Limb (tissue), 2 donors: ENCODE results near the gene ARHGEF35.
"Not testable (repeated sequence)": the region's sequence is repeated elsewhere in the genome, so short reads cannot be mapped to it uniquely, and the experiment has no call there.

Experiments used
- DNase-seq, 2 donors: peaks; one replicate each; pipeline ENCODE4 v3.0.0-alpha.2; 2016; ENCODE audit errors: extremely low spot score in 2 of 2

The ARHGEF35 gene

DNA sequence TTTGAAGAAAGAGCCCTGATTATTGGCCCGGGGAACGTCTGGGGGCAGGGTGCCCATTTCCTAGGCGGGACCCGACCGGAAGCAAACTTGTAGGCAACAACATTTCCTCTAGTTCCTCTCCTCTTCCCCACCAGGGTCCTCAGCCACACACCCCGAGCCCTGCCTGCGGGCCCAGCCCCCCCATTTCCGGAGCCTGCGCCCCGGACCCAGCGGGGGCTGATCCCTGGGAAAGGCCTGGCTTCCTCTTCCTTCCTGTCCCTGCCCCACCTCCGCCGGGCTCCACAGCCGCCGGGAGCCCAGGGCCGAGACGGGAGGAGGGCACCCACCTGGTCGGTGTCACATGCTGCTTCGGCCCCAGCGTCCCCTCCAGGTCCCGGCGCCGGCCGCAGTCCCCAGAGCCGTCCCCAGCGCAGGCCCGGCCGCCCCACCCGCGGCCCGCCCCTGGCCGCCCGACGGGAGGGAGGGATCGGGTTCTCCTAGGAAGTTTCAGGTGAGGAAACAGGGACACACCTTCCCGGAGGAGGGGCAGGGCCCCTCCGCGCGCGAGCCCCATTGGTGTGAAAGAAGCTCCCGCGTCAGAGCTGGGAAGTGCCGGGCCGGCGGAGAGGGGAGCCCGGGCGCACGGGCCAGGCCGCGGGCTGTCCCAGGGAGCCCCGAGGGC is at the start of gene ARHGEF35:
Gene ARHGEF35 (minus strand): TSS at position 622 of the 661 bp plus-strand sequence. CDS start 7,450 bp downstream, outside the sequence.
- DNase-seq, result not testable (repeated sequence)

DNA sequence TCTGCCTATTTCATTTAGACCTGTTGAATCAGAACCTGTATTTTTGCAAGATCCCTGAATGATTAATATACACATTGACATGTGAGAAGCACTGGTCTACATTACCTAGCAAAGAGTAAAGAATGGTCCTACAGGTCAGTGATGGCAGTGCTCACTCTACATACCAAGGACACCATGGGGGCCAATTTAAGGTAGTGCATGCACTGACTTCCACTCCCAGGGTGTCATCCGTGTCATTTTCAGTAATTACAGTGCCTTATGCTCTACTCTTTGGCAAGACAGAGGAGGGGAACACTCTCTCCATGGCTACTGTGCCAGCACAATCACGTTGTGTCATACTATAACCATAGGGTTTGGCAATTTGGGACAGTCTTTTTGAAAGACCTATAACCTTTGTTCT is 49.7 kb upstream of the ARHGEF35 start:
- not testable (repeated sequence) for DNase-seq

DNA sequence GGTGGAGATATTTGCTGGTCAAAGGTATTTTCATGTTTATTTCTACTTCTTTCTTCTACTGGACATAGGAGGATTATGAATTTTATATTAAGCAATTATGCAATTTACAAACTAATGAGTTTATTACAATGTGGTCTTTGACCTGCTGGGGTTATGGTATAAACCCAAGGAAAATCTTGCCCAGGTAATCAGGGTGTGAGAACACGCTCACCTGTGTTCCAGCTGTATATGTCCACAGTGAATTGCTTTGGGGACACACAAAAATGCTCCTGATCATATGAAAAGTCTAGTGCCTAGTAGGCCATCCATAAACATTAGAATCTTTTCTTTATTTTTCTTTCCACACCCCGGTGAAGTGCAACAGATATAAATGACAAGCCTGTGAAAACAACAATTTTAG is 43.7 kb upstream of the ARHGEF35 start, which contains the start of gene OR2A42:
Gene OR2A42 (minus strand): TSS at position 241 of the 400 bp plus-strand sequence. CDS start 6,762 bp downstream, outside the sequence.
- not testable (repeated sequence) for DNase-seq

DNA sequence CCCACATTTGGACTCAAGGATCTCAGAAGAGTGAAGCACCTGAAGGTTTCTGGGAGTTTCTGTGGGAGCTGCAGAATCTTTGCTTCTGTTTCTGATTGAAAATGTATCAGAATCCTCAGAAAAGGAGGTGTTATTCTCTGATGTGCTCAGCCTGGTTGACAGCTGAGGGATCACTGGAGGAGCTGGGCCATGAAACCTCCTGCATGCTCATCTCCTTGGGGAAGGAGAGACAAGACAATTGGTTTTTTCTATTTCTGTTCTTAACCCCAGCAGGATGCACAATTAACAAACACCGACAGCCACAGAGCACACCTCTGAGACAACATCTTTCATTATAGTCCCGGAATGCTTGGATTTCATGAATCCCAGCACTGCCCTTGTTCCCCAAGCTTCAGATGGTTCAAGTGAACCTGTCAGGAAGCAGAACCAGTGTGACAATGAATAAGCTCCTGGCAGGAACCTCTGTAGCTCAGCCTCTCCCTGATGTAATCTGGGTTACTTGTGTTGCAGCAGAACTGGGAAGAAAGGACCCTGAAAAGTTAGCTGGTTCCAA is 43.0 kb upstream of the ARHGEF35 start:
- DNase-seq, result not testable (repeated sequence)

DNA sequence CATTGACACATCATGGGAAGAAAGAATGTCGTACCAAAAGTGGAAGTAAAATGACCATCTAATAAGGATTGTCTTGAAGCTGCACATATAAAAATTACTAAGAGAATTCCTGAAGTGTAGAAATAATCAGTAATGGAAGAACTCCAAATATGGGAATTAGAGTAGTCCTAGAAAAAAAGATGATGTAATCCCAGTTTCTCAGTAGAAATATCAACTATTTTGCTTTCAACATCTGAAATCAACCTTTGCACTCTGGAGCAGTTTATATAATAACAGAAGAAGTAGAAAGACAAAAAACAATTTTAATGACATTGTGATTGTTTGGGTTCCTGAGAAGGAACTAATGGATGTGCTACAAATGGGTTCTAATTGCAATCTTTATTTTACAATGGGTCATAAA is 37.4 kb upstream of the ARHGEF35 start:
- not testable (repeated sequence) for DNase-seq

DNA sequence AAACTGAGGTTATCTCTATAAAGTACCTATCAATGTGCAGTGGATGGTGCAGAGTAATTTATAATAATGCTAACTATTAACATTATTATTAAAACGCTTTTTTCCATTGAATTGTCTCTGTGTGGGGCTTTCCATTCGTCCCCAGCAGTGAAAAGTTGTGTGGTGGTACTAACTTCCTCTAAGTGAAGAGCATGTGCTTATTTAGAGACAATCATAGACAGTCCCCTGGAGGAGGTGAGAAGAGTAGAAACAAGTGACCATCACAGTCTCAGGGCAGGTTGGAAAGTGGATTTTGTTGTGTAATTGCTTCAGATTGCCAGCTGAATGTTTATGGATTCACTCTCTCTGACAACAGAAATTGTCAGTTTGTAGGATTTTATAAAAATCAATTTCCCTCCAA is 35.4 kb upstream of the ARHGEF35 start:
- DNase-seq, result not testable (repeated sequence)

DNA sequence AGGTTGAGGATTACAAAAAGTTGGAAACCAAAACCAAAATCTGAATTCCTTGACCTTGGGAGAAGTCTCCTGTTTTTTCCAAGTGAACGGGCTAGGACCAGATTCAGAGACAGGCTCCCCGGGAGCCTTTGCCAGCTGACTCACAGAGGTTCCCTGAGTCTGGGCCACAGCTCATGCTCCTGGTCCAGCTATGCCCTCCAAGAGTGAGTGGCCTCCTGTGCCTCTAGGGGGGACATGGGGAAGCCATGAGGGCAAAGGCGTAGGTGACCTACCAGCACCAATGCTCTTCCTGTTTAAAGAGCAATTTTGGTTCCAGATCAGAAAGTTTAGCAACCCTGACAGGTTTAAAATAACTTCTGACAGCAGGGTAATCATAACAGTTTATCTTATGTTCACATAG is 33.2 kb upstream of the ARHGEF35 start:
- DNase-seq, result not testable (repeated sequence)

DNA sequence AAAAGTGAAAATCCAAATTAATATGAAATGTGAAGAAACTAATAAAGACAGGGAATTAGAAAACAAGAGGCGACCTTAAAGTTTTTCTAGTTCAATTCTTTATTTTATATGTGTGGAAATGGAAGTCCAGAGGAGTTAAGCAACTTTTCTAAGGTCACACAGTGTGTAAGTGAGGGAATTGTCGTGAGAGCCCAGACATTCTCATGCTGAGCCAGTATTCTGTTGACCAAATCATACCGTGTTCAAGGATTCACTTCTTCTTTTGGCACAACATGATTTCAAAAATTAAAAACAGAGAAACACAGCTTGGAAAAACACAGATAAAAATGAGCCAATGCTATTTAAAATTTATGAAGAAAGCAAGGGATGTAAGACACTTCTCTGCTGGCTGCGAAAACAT is 31.2 kb upstream of the ARHGEF35 start:
- DNase-seq, result peak in 1 of 2 donors; percentile 0

DNA sequence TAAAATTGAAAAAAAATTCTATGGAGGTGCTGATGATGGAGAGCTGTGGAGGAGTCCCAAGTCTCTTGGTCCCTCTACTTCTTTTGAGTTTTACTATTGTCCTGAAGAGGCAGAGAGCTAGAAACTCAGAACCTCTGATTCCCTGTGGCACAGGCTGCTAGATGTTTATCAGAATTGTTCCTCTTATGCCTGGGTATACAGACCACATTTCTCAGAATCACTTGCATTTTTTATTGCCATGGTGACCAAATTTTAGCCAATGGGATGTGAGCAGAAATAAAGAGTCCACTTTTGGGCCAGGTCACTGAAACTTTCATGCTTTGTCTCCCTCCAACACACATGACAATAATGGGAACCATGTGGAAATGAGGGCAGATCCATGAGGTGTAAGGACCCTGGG is 28.0 kb upstream of the ARHGEF35 start:
- DNase-seq, result not testable (repeated sequence)

DNA sequence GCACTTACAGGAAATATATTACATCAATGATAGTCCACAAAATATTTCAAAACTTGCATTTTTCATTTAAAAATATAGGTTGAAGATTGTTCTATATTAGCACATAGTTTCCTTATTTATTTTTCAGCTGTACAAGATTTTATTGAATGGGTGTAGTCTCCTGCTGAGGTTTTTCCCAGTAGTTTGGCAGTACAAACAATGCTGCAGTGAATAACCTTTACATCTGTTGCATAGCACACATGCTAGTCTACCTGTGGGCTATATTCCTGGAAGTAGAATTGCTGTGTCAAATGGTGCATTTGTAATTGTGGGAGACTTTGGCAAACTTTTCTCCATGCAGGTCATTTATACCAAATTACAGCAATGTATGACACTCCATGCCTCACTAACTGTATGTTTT is 24.9 kb upstream of the ARHGEF35 start:
- DNase-seq, result not testable (repeated sequence)

DNA sequence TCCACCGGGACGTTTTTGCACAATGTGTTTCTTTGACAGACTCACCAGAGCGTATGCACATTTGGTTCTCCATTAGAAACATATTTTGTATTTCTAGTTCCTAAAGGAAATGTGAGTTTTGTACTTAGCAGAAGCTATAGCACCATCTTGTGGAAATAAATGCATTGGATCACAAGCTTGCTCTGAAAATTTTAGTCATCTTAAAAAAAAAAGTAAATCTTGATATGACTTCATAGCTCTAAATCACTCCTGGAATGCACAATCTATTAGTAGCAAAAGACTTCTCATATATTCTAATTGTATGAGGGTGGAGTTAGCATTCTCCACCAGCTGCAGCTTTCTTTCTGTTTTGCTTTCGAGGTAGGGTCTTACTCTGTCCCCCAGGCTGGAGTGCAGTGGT is 23.5 kb upstream of the ARHGEF35 start:
- not testable (repeated sequence) for DNase-seq

DNA sequence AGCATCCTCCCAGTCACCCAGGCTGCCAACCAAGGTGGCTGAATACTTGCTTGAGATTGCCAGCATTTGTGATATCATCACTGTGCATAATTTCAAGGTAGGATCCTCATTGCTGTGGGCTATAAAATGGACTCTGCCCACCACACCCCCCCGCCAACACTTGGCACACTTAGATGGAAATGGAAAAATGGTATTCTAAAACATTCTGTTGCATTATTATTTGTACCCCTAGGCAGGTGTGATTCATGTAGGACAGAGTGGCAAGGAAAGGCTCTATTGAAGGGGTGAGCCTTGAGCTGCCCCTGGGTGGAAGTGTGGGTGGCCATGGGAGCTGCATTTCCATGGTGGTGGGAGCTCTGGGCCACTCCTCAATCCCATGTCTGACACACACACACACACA is 22.9 kb upstream of the ARHGEF35 start:
- DNase-seq, result not testable (repeated sequence)

DNA sequence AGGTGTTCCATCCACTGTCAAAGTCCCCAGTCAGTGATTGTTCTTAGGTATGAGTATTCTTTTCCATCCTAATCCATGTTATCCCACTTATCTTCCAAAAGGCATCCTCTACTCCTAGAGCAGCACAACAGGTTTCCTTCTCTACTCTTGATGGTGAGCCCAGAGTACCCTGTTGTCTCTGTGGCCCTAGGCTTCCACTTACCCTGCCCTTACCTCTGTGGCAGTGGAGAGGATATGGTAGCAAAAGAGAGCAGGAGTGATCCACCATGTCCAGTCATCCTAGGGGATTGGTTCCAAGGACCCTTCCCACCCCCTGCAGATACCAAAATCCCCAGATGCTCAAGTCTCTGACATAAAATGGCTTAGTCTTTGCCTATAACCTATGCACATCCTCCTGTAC is 21.6 kb upstream of the ARHGEF35 start:
- DNase-seq, result not testable (repeated sequence)

DNA sequence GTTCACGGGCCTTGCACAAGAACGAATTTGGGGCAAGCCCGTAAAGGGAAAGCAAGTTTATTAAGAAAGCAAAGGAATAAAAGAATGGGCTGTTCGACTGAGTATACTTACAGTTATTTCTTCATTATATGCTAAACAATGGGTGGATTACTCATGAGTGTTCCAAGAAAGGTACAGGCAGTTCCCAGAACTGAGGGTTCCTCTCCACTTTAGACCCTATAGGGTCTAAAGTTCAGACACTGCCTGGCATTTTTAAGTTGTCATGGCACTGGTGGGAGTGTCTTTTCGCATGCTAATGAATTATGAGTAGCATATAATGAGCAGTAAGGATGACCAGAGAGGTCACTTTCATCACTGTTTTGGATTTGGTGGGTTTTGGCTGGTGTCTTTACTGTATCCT is 9.7 kb upstream of the ARHGEF35 start:
- not testable (repeated sequence) for DNase-seq

DNA sequence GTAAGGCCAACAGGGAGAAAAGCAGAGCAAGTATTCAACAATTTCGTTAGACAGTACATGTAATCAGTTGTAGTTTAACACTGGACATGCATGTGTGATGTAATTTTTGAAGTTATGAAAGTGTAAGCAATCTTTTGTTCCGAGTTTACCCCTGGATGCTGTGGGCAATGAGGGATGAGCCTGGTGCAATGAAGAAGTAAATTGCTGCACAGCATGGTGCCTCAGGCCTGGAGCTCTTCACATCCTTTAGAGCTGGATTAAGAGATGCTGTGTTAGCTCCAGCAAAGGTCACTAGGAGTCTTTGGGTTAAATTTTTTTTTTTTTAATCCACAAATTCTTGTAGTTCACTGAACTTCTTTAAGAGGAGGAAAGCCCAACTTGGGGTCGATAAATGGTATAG is 7.5 kb upstream of the ARHGEF35 start:
- DNase-seq, result not testable (repeated sequence)

DNA sequence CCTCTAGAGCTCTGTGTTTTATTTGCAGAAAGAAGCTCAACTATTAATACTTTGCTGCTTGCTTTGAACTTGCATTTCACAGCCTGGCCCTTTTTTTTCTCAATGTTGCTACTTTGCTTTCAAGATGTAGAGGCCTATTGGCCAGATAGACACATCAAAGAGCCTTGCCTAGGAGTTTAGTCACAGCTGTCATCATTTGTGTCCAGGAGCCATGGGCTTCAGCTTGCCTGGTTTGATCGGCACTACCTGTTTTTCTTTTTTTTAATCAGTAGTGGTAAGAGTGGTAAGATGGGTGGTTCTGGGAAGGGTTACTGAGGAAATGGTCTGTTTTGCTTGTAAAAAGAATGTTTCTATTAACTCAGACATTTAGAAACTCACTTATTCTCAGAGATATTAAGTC is 6.3 kb upstream of the ARHGEF35 start:
- not testable (repeated sequence) for DNase-seq

DNA sequence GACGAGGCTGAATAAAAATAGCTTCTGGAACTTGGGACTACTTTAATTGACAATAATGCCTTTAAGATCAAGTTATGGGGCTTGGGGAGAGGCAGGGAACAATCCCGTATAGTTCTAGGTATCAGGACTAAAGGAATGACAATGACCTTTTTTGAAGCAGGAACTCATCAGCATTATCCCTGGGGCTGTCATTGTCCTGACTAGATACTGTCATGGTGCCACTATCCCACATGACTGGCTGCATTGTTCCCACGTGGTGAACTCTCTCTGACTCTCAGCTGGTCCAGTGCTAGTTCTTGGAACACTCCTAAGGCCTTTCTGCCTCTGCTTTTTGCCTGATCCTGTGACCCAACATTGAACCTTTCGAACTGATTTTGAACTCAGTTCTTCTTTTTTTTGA is 3.3 kb upstream of the ARHGEF35 start:
- not testable (repeated sequence) for DNase-seq

DNA sequence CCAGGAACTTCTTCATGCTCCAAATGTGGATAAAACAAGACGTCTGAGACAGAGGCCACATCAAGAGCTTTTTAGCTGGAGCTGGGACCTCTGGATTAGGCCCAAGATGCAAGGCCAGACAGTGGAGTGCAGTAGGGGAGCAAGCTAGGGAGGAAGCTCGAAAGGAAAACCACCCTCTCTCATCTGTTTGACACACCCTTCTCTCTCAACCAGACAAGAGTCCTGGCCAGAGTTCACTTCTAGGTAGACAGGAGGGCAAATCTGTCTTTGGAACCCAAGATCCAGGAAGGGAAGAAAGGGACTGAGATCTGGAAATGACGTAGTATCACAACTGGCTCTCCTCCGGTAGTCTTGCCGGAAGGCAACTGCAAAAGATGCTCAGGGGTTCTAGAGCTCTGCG is 1.2 kb downstream of the ARHGEF35 start:
- not testable (repeated sequence) for DNase-seq

DNA sequence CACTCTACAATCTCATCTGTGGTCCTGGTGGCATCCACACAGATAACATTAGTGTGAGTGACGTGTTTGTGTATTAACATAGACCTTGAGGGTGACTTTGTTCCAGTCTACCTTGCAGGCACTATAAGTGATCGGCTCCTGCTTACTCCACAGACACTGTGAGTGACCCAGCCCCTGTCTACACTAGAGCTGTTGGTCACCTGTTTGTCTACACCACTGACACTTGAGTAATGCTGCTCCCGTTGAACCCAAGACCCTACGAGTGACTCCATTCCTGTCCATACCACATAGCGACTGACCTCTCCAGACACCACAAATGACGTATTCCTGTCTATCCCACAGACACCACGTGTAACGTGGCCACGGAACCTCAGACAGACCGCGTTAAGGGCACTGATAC is 1.9 kb downstream of the ARHGEF35 start:
- not testable (repeated sequence) for DNase-seq

DNA sequence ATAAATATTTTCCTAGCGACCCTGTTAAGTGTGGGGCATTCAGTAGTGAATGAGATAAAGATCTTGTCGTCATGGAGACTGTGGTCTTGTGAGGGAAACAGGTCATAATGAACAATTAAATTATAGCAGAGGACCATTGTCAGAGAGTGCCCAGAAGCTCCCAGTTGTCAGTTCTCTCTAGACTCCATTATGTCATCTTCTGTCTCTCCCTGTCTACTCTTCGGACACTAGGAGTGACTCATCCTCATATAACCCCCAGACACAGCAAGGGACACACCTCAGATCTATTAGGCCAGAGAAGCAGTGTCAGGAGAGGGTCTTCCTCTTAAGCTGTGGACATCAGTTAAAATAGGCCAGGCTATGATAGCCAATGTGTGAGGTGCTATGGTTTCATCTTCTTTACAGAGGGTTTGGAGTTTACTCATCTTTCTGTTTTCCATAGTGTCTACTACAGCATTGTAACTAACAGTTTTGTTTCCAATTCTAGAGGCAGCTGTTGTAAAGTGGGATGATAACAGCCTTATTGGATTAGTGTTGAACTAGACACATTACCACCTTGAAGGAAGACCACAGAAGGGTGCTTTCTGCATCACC is 7.0 kb downstream of the ARHGEF35 start:
- DNase-seq, result not testable (repeated sequence)

DNA sequence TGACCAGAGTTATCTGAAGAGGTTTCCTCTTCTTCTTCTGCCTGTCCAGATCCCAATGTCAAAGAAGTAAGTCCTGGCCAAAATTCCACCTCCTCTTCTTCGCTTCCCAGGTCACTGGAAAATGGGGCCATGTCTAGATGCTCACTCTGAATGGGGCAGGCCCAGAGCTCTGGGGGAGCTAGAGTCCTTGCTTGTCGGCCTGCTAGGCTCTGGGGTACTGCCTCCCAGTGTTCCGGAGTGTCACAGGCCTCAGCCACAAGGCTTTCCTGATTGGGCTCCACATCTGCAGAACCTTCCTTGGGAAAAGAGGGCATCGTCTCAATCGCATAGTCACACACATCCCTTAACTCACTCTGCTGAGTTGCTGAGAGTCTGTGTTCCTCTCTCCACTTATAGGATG is 7.8 kb downstream of the ARHGEF35 start:
- DNase-seq, result not testable (repeated sequence)

DNA sequence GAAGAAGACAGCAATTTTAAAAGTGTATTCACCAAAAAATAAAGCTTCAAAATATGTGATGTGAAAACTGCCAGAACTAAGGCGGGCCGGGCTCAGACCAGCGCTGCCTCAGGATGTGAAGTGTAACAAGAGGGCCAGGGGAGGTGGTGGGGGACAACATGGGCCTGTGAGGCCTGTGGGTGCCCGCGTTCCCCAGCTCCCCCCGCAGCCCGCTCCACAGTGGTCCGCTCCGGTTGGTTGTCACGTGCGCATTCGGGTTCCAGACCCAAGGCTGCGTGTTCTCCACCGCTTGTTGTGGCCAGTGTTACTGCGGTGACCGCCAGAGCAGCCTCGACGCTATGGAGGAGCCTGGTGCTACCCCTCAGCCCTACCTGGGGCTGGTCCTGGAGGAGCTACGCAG is 12.5 kb downstream of the ARHGEF35 start, which contains the start of gene CTAGE4:
Gene CTAGE4 (plus strand): TSS at position 301 of the 400 bp plus-strand sequence. CDS start 38 bp downstream, at position 339.
- not testable (repeated sequence) for DNase-seq

DNA sequence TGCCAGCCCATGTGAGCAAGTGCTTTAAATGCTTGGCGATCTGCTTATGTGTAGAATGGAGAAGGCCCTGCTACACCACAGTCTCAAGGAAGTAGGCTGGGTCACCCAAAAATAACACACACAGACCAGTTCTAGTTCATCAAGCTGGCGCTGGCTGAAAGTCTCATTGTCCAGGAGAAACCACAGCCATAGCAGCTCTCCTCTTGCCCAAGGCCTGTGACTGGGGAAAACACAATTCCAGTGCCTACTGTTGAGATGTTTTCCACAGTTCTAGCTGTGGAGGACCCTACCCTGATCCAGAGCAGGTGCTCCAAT is 16.5 kb downstream of the ARHGEF35 start:
- DNase-seq, result not testable (repeated sequence)
